GM23338 (cell line): ENCODE results near the gene ITGA7.

Experiments used
- CTCF ChIP-seq, 2 experiments: fragments of 200-600 bp in 1 of 2; sonication (generic) in 1 of 2; conservative IDR thresholded peaks; 2 replicates each; pipeline versions ENCODE4 v1.5.1 to v1.6.1; 2016 to 2017; ENCODE audit warnings: antibody characterized with exemption in 2 of 2, low read depth in 2 of 2, mild to moderate bottlenecking in 2 of 2, moderate library complexity in 1 of 2
- EZH2phosphoT487 ChIP-seq: fragments of 200-600 bp; sonication (generic); IDR thresholded peaks from one replicate; pipeline ENCODE4 v1.8.1; 2018; ENCODE audit warnings: antibody characterized with exemption; ENCODE audit not compliant: unreplicated experiment
- POLR2AphosphoS5 ChIP-seq: IDR thresholded peaks from 2 replicates; pipeline ENCODE4 v1.6.1; 2016; ENCODE audit warnings: antibody characterized with exemption, low read depth
- REST ChIP-seq: IDR thresholded peaks from one replicate; pipeline ENCODE4 v1.6.1; 2018; ENCODE audit warnings: antibody characterized with exemption; ENCODE audit not compliant: unreplicated experiment

GRCh38 chr12:55733858-55734257 is 26.2 kb upstream of the ITGA7 start:
- TF ChIP-seq POLR2AphosphoS5 (no peak), CTCF (conservative IDR thresholded peaks at IDR 0.05; ENCODE audit: low read depth in 2 of 2) (no peak), REST (no peak), EZH2phosphoT487 (no peak)
